DND-41 (cell line): ENCODE data around the gene LTBR.

ENCODE experiments used
- ATAC-seq: fragments of 200-7000 bp; cut with Tn5 transposase; 3 replicates; pipeline ENCODE4 v1.9.1; 2021; ENCODE audit warnings: low read depth; ENCODE audit not compliant: insufficient read depth
- DNase-seq: peaks from one replicate; pipeline ENCODE4 v3.0.0-alpha.2; 2020
- H2AFZ ChIP-seq: 2 replicates; pipeline ENCODE4 v1.6.0; 2012; ENCODE audit warnings: low read depth, low read length
- H3K27ac ChIP-seq: 2 replicates; pipeline ENCODE4 v1.5.1; 2012; ENCODE audit warnings: low read length, inconsistent platforms
- H3K27me3 ChIP-seq: fragments of 200-600 bp; sonication (generic); 2 replicates; pipeline ENCODE4 v1.6.0; 2012; ENCODE audit warnings: low read length, mild to moderate bottlenecking, inconsistent platforms; ENCODE audit not compliant: insufficient read depth, poor library complexity
- H3K36me3 ChIP-seq: 2 replicates; pipeline ENCODE4 v1.5.1; 2012; ENCODE audit warnings: low read length, inconsistent platforms; ENCODE audit not compliant: insufficient read depth
- H3K4me1 ChIP-seq: 2 replicates; pipeline ENCODE4 v1.5.1; 2012; ENCODE audit warnings: mild to moderate bottlenecking, low read length; ENCODE audit not compliant: insufficient read depth
- H3K4me2 ChIP-seq: 2 replicates; pipeline ENCODE4 v1.6.0; 2012; ENCODE audit warnings: mild to moderate bottlenecking, moderate library complexity, low read length, inconsistent platforms; ENCODE audit not compliant: insufficient read depth
- H3K4me3 ChIP-seq, 2 experiments: fragments of 200-600 bp in 1 of 2; shearing (Covaris generic) in 1 of 2; 2 replicates each; pipeline ENCODE4 v1.5.1; 2012 to 2016; ENCODE audit warnings: inconsistent platforms in 2 of 2, low read length in 2 of 2, mild to moderate bottlenecking in 2 of 2, low read depth in 1 of 2, moderate library complexity in 1 of 2
- H3K79me2 ChIP-seq: 2 replicates; pipeline ENCODE4 v1.6.0; 2012; ENCODE audit warnings: low read length, inconsistent platforms; ENCODE audit not compliant: insufficient read depth
- H3K9ac ChIP-seq: 2 replicates; pipeline ENCODE4 v1.6.0; 2012; ENCODE audit warnings: low read depth, mild to moderate bottlenecking, inconsistent platforms, low read length, moderate library complexity
- H3K9me3 ChIP-seq: 2 replicates; pipeline ENCODE4 v1.5.1; 2012; ENCODE audit warnings: low read length, moderate library complexity, mild to moderate bottlenecking, inconsistent platforms; ENCODE audit not compliant: insufficient read depth, severe bottlenecking
- H4K20me1 ChIP-seq: 2 replicates; pipeline ENCODE4 v1.6.0; 2012; ENCODE audit warnings: low read length; ENCODE audit not compliant: insufficient read depth
- CTCF ChIP-seq: IDR thresholded peaks from 2 replicates; pipeline ENCODE4 v1.5.1; 2012; ENCODE audit warnings: borderline replicate concordance, low read length, moderate library complexity, mild to moderate bottlenecking; ENCODE audit not compliant: poor library complexity, severe bottlenecking; ENCODE audit errors: extremely low read depth
- EZH2 ChIP-seq: IDR thresholded peaks from 3 replicates; pipeline ENCODE4 v1.6.1; 2012; ENCODE audit warnings: borderline replicate concordance, low read depth, mild to moderate bottlenecking, moderate library complexity, low read length, inconsistent platforms; ENCODE audit not compliant: severe bottlenecking

Gene LTBR

GRCh38 chr12:6369916-6370575 is 13.9 kb upstream of the LTBR start:
- DNase-seq (no peak), ATAC-seq (no peak)
- Histone ChIP-seq H3K4me2 (no peak overlapping the region), H3K36me3 (no peaks in the 10 kb centered on the region), H4K20me1 (no peaks in the 10 kb centered on the region), H3K79me2 (no peaks in the 10 kb centered on the region), H3K9ac (no peak overlapping the region), H3K9me3 (no peaks in the 10 kb centered on the region), H2AFZ (no peak overlapping the region), H3K4me1 (no peaks in the 10 kb centered on the region), H3K27ac (no peak overlapping the region), H3K4me3 (no peak overlapping the region), H3K27me3 (no peaks in the 10 kb centered on the region)
- TF ChIP-seq CTCF (no peak), EZH2 (no peak)

GRCh38 chr12:6370576-6370935 is 13.4 kb upstream of the LTBR start:
- TF ChIP-seq EZH2, result no peak
- no peak for TF ChIP-seq CTCF
- Histone ChIP-seq H3K9ac (no peak overlapping the region), H4K20me1 (no peaks in the 10 kb centered on the region), H3K9me3 (no peaks in the 10 kb centered on the region), H3K4me1 (no peaks in the 10 kb centered on the region), H2AFZ (no peak overlapping the region), H3K4me3 (no peak overlapping the region), H3K27ac (no peak overlapping the region), H3K79me2 (no peaks in the 10 kb centered on the region), H3K36me3 (no peaks in the 10 kb centered on the region), H3K27me3 (no peaks in the 10 kb centered on the region), H3K4me2 (no peak overlapping the region)
- no peak for ATAC-seq
- no peak for DNase-seq

GRCh38 chr12:6370994-6371754 is 12.8 kb upstream of the LTBR start:
- Histone ChIP-seq H3K4me2 (no peak overlapping the region), H3K36me3 (no peaks in the 10 kb centered on the region), H3K4me3 (no peak overlapping the region), H3K9ac (no peak overlapping the region), H4K20me1 (no peaks in the 10 kb centered on the region), H3K4me1 (peaks cover 3% of the 10 kb centered on the region), H2AFZ (no peak overlapping the region), H3K79me2 (no peaks in the 10 kb centered on the region), H3K27me3 (no peaks in the 10 kb centered on the region), H3K27ac (no peak overlapping the region), H3K9me3 (no peaks in the 10 kb centered on the region)
- ATAC-seq, result no peak
- TF ChIP-seq CTCF (no peak), EZH2 (no peak)
- DNase-seq, result no peak
